GM12892 (cell line): ENCODE measurements around the gene SIGLEC6.

Experiments used
- POLR2A ChIP-seq: IDR thresholded peaks from 2 replicates; pipeline ENCODE4 v1.6.1; 2011; ENCODE audit warnings: low read depth, low read length, control low read depth
- POLR2AphosphoS5 ChIP-seq: IDR thresholded peaks from 2 replicates; pipeline ENCODE4 v1.6.1; 2011; ENCODE audit warnings: low read depth, low read length, control low read depth
- TAF1 ChIP-seq: IDR thresholded peaks from 2 replicates; pipeline ENCODE4 v1.6.1; 2011; ENCODE audit warnings: low read depth, mild to moderate bottlenecking, control low read depth, low read length, borderline replicate concordance

- TF ChIP-seq POLR2AphosphoS5 (no peak), POLR2A (no peak), TAF1 (no peak)
Measured at GRCh38 chr19:51470966-51471365, 60.5 kb downstream of the SIGLEC6 start.
